SK-N-MC (cell line): ENCODE measurements around the gene SLC39A8.

Experiments used
- EZH2 ChIP-seq: fragments of 200-600 bp; sonication (generic); IDR thresholded peaks from one replicate; pipeline ENCODE4 v1.6.1; 2017; ENCODE audit warnings: antibody characterized with exemption
- POLR2AphosphoS5 ChIP-seq: IDR thresholded peaks from 2 replicates; pipeline ENCODE4 v1.6.1; 2012; ENCODE audit warnings: mild to moderate bottlenecking, low read depth, low read length, borderline replicate concordance

- TF ChIP-seq EZH2 (no peak), POLR2AphosphoS5 (no peak)
Measured at GRCh38 chr4:102339018-102339417, 6.3 kb downstream of the SLC39A8 start.
